ENCODE results near the gene TOMM22.

GRCh38 chr22:38728871-38729796, 47.4 kb downstream of the TOMM22 start:
- TF ChIP-seq CTCF (conservative IDR thresholded peaks at IDR 0.05 in 1 of 2, IDR thresholded peaks at IDR 0.05 in 1 of 2; ENCODE audit: extremely low read depth in 1 of 2, insufficient read depth in 1 of 2, low read depth in 1 of 2, low read length in 2 of 2) (no peak), EZH2 (IDR thresholded peaks at IDR 0.05; ENCODE audit: borderline replicate concordance, low read length) (no peak)

Measured in mammary epithelial cell (primary cell).